Medulla oblongata (tissue), 1 donor: ENCODE data around the gene UBA5.

Experiments
- DNase-seq: peaks from one replicate; pipeline ENCODE4 v3.0.0-alpha.2; 2015; ENCODE audit errors: extremely low spot score

UBA5 gene

DNA sequence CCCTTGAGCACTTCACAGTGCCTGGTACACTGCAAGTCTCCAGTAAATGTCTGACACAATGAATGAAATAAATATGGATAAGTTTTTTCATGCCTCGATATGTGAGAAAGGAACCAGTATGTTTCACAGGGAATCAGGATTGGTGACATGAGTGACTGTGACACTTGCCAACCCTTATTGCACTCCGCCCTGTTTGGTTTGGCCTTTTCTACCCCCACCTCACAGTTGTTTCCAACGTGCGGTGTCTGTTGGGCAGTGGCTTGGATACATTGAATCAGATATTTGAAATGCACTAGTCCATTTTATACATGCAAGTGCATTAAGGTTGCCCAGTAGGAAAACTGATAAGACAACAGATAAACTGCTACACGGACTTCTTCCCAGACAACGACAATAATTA, 60.1 kb downstream of the UBA5 start:
- DNase-seq: no peak

DNA sequence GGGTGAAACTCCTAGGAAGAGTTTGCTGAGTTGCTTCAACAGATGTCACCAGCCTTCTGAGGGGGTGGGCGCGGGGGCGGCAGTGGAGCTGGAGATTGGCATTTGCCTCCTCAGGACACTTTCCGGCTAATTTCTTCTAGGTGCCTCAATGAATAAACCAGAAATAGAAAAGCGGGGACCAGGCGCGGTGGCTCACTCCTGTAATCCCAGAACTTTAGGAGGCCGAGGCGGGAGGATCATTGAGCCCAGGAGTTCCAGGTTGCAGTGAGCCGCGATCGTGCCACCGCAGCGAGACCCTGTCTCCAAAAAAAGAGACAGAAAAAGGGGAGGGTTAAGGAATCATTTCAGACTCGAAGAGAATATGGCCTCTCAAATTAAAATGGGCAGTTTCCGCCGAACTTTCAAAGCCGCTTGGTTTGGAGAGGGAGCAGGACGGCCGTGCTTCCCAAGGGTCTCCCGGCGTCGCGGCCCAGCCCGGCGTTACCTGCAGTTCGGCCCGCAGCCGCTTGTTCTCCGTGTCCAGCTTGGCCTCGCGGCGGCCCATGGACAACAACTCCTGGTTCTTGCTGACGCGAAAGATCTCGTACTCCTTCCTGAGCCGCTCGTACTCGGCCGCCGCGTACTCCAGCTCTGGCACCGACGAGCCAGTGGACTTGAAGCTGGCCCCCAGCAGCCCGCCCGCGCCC, 61.5 kb downstream of the UBA5 start:
- DNase-seq: peak; percentile 51

- DNase-seq: peak; percentile 96
Measured at GRCh38 chr3:132722165-132723023, 62.3 kb downstream of the UBA5 start, which contains the start of gene NPHP3. NPHP3 (minus strand) TSS chr3:132722409; CDS start chr3:132722355, 54 bp downstream.

DNA sequence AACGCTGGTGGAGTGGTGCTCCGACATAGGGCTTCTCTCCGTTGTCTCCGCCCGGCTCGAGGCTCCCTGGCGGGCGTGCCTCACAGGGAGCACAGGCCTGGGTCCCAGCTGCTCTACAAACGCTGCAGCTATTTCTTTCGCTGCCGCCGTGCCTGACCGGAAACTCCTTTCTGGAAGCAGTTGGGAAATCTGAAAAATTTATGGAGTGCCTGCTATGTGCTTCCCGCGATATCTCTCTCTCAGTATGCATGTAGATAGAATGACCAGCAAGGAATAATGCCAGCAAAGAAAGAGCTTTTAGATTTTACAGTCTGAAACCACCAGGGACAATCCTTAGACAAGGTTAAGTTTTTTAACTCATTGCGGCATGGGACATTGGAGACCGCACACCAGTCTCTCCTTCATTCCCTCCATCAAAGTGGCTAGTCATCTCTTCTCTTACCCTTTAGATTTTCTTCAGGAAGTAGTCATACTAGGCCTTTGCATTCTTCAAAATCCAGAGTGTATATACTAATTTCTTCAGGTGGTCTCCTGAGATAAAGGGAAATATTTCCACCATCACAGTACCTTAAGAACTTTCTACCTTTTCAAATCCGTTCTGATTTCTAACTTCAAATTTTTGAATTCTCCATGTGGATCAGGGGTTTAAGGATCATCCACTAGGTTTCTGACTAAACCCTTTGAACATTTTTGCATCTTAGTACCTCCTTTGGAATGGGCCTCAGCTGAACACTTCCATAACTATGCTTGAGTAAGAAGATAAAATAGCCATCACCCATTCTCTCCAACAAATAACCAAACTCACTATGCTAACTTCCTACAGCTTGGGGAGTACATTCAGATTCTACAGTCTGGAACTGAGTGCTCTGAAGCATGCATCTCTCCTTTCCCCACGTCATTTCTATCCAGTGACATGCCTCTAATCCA, 63.2 kb downstream of the UBA5 start:
- DNase-seq: no peak

- peak; percentile 61 for DNase-seq
Measured at GRCh38 chr3:132726341-132726823, 66.3 kb downstream of the UBA5 start.
